Activated T-cell treated with anti-CD3 and anti-CD28 coated beads for 48 hours (primary cell): ENCODE results near the gene PIGU.
"Not testable (repeated sequence)": the region's sequence is repeated elsewhere in the genome, so short reads cannot be mapped to it uniquely, and the experiment has no call there.

Source experiments
- DNase-seq: peaks from one replicate; pipeline ENCODE4 v3.0.0-alpha.2; 2020; ENCODE audit warnings: low read depth

PIGU gene

DNA sequence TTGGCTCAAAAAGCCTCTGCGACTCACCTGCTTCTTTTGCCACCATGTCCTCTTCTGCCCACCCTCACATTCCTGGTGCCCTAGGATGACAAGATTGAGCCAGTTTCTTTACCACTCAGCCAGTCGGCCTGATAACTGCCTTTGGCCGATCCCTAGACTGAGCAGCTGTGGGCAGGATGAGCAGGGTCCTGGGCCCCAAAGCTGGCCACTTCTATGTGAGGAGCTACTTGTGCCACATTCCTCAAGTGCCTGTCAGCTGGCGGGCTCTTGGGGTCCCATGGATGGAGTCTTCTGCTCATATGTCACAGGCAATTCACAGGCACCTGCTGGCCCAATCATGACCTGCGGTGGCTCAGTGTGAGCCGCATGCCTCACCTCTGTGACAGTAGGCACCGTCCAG lies 144.1 kb downstream of the PIGU start:
- DNase-seq = no peak

DNA sequence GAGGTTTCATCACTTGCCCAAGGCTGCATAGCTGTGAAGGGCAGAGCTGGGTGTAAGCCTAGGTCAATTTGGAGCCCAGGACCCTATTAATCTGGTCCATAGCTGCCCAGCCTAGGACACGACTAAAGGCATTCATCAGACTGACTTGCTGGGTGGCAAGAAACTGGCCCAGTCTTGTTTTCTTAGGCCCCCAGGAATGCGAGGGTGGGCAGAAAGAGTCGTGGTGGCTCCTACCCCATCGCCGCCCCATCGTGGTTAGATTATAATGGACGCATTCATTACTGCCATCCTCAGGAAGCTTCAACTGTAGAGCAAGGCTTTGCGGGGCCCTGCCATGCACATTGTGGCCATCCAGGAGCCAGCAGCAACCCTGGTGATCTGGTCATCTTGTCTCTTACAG lies 144.6 kb downstream of the PIGU start:
- DNase-seq = no peak

DNA sequence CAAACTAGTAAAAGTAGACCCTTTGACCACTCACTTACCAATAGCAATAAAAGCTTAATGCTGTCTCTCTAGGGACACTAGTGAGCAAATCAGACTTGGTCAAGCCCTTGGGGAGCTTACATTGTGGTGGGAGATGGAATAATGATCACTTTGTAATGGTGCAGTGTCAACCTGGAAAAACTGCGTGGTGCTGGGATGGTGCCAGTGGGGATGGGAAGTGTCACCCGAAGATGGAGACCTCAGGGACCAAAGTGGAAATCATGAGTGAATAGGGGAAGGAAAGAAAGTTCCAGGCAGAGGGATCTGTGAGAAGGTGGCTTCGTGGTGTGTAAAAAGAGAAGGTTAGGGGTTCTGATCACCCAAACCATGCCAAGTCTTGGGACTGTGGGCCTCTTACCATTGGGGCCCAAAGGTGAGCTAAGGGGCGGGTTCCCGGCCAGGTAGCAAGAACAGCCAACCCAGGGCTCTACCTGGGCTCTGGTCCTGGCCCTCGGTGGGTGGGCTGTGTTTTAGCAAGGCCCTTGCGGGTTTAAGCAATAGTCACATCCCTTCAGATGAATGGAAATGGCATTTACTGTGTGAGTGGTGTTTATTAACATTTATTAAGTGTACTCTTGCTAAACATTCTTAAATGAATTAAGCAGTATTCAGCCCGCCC lies 145.2 kb downstream of the PIGU start:
- DNase-seq = no peak

GRCh38 chr20:34530342-34530741 lies 146.6 kb downstream of the PIGU start:
- no peak for DNase-seq

DNA sequence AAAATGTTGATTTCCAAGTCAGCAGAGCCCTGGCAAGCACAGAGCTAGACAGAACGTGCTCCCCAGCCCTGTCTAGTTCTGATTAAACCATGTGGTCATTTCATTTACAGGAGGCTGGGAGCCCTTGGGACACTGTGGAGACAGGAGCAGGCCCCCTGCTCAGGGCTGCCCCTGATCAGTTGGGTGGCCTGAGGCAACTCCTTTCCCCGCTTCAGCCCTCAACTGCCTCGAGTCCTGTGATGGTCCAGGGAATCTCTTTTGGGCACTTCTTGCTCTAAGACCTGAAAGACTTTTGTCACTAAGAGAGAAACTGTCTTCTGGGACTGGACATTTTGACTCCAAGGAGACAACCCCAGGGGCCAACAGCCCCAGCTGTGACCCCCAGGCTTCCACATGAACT lies 147.2 kb downstream of the PIGU start:
- no peak for DNase-seq

DNA sequence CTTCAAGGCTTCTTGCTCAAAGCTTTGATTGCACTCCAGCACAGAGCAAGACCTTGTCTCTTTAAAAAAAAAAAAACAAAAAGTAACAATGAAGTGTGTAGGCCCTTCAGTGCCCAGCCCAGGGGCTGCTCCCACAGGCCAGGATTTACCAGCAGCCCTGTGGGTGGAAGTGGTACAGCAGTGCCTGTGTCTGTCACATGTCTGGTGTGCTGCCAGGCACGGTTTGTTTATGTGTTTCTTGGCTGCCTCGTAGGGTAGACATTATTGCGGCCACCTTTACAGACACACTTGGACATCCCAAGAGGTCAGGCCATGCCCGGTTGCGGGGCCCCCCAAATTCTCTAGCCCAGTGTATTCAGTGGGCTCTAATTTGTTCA lies 148.0 kb downstream of the PIGU start:
- DNase-seq = no peak

DNA sequence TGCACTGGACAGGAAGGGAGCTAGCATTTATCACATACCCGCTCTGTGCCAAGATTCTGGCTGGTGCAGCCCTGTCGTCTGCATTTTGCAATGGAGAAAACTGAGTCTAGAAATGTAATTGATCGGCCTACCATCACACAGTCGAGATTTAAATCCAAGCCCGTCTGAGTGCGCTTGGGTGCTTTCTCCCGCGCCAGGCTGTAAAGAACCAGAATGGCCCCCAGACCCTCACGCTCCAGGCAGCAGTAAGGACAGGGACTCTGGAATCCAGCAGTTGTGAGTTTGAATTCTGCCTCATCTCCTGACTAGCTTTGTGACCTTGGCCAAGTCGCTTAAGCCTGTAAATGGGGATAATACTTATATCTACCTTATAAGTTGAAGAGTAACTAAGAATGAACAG lies 149.9 kb downstream of the PIGU start:
- no peak for DNase-seq

GRCh38 chr20:34526466-34526865 lies 150.4 kb downstream of the PIGU start:
- no peak for DNase-seq

DNA sequence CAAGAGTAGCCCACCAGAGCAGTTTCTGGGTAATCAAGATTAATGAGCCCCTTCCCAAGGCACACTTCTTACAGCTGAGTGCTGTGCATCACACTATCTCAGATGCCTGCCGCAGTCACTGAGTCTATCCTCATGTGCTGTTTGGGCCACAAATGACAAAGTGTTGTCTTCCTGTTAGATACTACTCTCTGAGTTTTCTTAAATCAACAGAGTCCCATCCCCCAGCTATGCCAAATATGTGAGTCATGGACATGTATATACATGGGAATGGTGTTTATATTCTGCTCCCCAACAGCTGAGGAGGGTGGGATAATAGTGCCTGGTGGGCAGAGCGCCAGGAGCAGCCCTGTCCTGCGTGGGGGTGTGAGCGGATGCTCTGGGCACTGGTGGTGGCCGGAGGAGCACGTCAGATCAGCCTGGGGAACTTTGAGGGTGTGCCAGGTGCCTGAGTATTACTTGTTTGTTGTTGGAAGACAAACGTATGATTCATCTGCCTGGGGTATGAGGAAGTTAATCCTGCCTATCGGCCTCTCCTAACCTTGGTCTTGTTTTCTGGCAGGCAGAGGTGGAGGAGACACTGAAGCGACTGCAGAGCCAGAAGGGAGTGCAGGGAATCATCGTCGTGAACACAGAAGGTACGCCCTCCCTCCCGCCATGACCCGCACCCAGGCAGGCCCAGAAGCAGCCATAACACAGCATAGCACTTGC lies 151.0 kb downstream of the PIGU start:
- DNase-seq = no peak

DNA sequence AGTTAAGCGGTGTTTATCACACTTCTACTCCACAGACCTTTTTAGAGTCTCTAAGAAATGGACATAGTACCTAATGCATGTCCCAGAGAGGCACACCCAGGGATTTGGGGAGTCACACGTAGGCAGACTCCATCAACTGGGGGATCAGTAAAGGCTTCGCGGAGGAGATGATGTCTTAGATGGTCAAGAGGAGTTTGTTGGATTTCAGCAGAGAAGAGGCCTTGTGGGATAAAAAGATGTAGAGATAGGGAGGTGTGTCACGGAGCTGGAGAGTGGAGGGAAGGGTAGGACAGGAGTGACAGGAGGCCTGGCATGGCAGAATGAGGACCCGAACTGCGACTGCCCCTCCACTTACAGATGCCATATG lies 151.6 kb downstream of the PIGU start:
- DNase-seq = no peak

- no peak for DNase-seq
Observed at GRCh38 chr20:34524426-34524825, 152.5 kb downstream of the PIGU start.

DNA sequence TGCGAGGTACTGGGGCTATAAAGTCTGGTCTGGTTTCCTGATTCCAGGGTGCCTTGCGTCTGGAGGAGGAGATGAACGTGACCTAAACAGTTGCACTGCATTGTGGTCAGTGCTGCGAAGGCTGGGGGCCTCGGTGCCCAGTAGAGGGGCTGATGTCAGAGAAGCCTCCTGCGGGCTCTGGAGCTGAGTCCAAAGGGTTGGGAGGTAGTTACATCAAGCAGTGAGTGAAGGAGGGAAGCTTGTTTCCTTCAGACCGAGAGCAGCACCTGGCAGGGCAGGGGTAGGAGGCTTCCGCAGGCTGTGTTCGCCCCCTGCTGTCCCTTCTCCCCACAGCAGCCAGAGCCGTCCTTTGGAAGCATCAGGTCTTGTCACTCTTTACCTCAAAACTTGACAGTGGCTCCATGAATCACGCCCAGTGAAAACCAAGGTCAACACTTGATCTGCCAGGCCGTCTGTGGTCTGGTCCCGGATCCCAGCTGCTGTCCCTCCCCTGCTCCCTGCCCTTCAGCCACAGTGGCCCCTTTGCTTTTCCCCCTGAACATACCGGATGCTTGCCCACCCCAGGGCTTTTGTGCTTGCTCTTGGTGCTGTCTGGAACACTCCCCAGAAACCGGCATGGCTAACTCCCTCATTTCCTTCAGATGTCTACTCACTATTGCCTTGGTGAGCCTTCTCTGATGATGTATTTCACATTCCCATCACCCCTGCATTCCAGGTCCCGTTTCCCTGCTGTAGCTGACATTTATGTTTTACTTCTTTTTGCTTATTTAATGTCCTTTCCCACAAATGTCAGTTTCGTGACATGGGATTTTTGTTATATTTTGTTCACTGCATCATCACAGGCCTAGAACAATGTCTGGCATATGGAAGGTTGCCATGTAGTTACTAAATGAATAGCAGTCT lies 153.7 kb downstream of the PIGU start:
- DNase-seq = peak; percentile 49

DNA sequence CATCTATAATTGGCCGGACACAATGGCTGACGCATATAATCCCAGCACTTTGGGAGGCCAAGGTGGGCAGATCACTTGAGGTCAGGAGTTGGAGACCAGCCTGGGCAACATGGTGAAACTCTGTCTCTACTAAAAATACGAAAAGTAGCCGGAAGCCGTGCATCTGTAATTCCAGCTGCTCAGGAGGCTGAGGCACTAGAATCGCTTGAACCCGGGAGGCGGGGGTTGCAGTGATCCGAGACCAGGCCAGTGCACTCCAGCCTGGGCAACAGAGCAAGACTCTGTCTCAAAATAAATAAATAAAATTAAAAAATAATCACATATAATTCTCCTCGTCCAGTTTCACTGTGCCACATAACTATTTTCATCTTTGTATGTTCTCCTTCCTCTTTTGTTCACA lies 157.1 kb downstream of the PIGU start:
- not testable (repeated sequence) for DNase-seq

DNA sequence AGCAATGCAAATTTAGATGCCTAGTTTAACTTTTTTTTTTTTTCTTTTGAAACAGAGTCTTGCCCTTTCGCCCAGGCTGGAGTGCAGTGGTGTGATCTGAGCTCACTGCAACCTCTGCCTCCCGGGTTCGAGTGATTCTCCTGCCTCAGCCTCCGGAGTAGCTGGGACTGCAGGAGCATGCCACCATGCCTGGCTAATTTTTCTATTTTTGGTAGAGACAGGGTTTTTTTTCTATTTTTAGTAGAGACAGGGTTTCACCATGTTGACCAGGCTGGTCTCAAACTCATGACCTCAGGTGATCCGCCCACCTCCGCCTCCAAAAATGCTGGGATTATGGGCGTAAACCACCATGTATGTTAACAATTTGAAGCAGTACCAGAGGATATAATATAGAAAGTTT lies 158.0 kb downstream of the PIGU start:
- DNase-seq = not testable (repeated sequence)

DNA sequence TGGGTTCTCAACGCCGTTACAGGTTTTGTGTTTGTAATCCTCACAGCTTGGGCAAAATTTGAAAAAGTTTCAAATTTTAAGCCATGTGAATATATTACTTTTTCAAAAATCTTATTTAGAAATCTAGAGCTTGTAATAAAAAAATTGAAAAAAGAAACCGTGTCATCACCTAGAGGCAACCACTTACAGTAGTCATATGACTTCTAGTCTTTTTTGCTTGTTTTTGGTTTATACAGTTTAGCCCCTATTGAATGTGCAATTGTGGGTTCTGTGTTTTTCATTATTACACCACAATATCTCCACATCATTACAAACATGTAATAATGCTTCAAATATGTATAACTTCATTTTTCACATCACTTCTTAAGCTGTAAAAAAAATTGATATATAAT lies 159.8 kb downstream of the PIGU start:
- no peak for DNase-seq

- DNase-seq = peak; percentile 88
Observed at GRCh38 chr20:34516247-34517113, 160.4 kb downstream of the PIGU start, which contains the start of gene DYNLRB1. DYNLRB1 (plus strand) TSS chr20:34516422; CDS start chr20:34516459, 37 bp downstream.

DNA sequence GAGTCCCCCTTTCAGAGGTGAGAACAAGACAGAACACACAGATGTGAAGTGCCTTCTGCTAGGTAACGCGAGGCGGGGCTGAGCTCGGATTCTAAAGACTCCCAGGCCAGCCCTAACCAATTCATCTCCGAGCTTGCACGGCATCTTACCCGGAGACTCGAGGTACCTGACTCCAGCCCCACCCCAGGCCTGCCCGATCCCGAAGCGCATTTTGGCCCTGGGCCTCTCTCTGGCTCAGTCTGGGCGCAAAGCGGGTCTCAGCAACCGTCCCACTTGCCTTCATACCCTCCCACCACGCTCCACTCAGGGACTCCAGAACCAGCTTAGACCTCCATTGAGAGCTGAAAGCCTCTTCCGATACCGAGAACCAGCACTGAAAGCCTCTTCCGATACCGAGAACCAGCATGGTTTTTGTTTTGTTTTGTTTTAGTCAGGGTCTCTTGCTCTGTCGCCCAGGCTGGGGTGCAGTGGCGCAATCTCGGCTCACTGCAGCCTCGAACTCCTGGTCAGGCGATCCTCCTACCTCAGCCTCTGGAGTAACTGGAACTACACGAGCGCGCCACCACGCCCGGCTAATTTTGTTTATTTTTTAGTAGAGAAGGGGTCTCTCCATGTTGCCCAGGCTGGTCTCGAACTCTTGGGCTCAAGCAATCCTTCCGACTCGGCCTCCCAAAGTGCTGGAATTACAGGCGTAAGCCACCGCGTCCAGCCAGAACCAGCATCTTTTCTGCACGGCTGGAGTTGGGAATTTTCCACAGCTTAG lies 161.2 kb downstream of the PIGU start:
- peak; percentile 60 for DNase-seq

- no peak for DNase-seq
Observed at GRCh38 chr20:34514897-34515483, 161.9 kb downstream of the PIGU start.

- not testable (repeated sequence) for DNase-seq
Observed at GRCh38 chr20:34514034-34514433, 162.9 kb downstream of the PIGU start.

- no peak for DNase-seq
Observed at GRCh38 chr20:34512955-34513419, 163.9 kb downstream of the PIGU start.
